SU-DHL-6 (cell line): ENCODE data around the gene MFSD1.

Source experiments
- CTCF ChIP-seq: fragments of 200-600 bp; sonication (generic); IDR thresholded peaks from one replicate; pipeline ENCODE4 v1.5.1; 2017; ENCODE audit warnings: antibody characterized with exemption, mild to moderate bottlenecking, low read length, moderate library complexity; ENCODE audit not compliant: insufficient read depth, poor library complexity, severe bottlenecking
- EZH2phosphoT487 ChIP-seq: fragments of 200-600 bp; sonication (generic), shearing (Covaris generic); conservative IDR thresholded peaks from 2 replicates; pipeline ENCODE4 v1.6.1; 2018; ENCODE audit warnings: mild to moderate bottlenecking, antibody characterized with exemption, low read length, moderate library complexity, mixed read lengths

- TF ChIP-seq CTCF (no peak), EZH2phosphoT487 (no peak)
Observed at GRCh38 chr3:158804441-158804840, 2.6 kb downstream of the MFSD1 start.
